HEK293 (cell line): ENCODE results near the gene PROX1.

Source experiments
- CTCF ChIA-PET: fragments of 350-600 bp; formaldehyde crosslinking; extraction: SDS; loops from one replicate; lab custom pipeline; 2021; ENCODE audit warnings: antibody characterized with exemption; lab: Yijun Ruan, JAX
- POLR2A ChIA-PET: fragments of 300-600 bp; formaldehyde crosslinking; extraction: SDS; loops from one replicate; lab custom pipeline; 2020; ENCODE audit warnings: antibody characterized with exemption, inconsistent platforms; lab: Yijun Ruan, JAX
- H3K27ac ChIP-seq: fragments of 200-500 bp; sonication (Bioruptor generic); 2 replicates; pipeline ENCODE4 v1.5.1; 2014; ENCODE audit warnings: low read depth, low read length, control low read depth, inconsistent platforms; ENCODE audit errors: extremely low read depth
- H3K36me3 ChIP-seq, 2 experiments: fragments of 200-500 bp in 1 of 2; sonication (Bioruptor generic) in 1 of 2; 1 replicate in 1 of 2; 2 replicates in 1 of 2; pipeline ENCODE4 v1.5.1; 2014 to 2017; ENCODE audit warnings: inconsistent platforms in 2 of 2, low read length in 2 of 2; ENCODE audit not compliant: control insufficient read depth in 2 of 2, insufficient read depth in 1 of 2
- H3K4me1 ChIP-seq: fragments of 200-500 bp; sonication (Bioruptor generic); 2 replicates; pipeline ENCODE4 v1.5.1; 2014; ENCODE audit warnings: mild to moderate bottlenecking, low read length, inconsistent platforms; ENCODE audit not compliant: control insufficient read depth, insufficient read depth
- H3K4me3 ChIP-seq: 2 replicates; pipeline ENCODE4 v1.5.1; 2011; ENCODE audit warnings: low read depth, mild to moderate bottlenecking, control low read depth, low read length, moderate library complexity
- H3K9me3 ChIP-seq: fragments of 200-500 bp; sonication (Bioruptor generic); 2 replicates; pipeline ENCODE4 v1.5.1; 2014; ENCODE audit warnings: low read depth, low read length, inconsistent platforms; ENCODE audit not compliant: control insufficient read depth, insufficient read depth
- SETDB1 ChIP-seq: IDR thresholded peaks from one replicate; pipeline ENCODE4 v1.6.1; 2017; ENCODE audit warnings: mild to moderate bottlenecking, low read length, moderate library complexity, mixed read lengths; ENCODE audit not compliant: insufficient read length
- ZBTB6 ChIP-seq: fragments of 450-650 bp; formaldehyde crosslinking; IDR thresholded peaks from 2 replicates; pipeline ENCODE4 v1.5.1; 2017; ENCODE audit warnings: missing biosample characterization, missing genetic modification characterization
- ZNF138 ChIP-seq: fragments of 450-650 bp; formaldehyde crosslinking; IDR thresholded peaks from 2 replicates; pipeline ENCODE4 v1.5.1; 2016; ENCODE audit warnings: missing biosample characterization, missing genetic modification characterization, borderline replicate concordance
- ZNF18 ChIP-seq: fragments of 450-650 bp; formaldehyde crosslinking; IDR thresholded peaks from 2 replicates; pipeline ENCODE4 v1.5.1; 2016; ENCODE audit warnings: missing biosample characterization, missing genetic modification characterization
- ZNF426 ChIP-seq: fragments of 450-650 bp; formaldehyde crosslinking; IDR thresholded peaks from 2 replicates; pipeline ENCODE4 v1.5.1; 2017; ENCODE audit warnings: missing biosample characterization, missing genetic modification characterization, mild to moderate bottlenecking, inconsistent platforms, moderate library complexity
- ZNF473 ChIP-seq: fragments of 450-650 bp; formaldehyde crosslinking; IDR thresholded peaks from 2 replicates; pipeline ENCODE4 v1.5.1; 2017; ENCODE audit warnings: missing biosample characterization, missing genetic modification characterization
- ZNF707 ChIP-seq: fragments of 450-650 bp; formaldehyde crosslinking; IDR thresholded peaks from 2 replicates; pipeline ENCODE4 v1.5.1; 2016; ENCODE audit warnings: missing biosample characterization, missing genetic modification characterization
- ZNF792 ChIP-seq: fragments of 450-650 bp; formaldehyde crosslinking; IDR thresholded peaks from 2 replicates; pipeline ENCODE4 v1.5.1; 2016; ENCODE audit warnings: missing biosample characterization, missing genetic modification characterization
- TF ChIP-seq, protein P1 (sequence below): fragments of 450-650 bp; formaldehyde crosslinking; IDR thresholded peaks from 2 replicates; pipeline ENCODE4 v1.5.1; 2017; ENCODE audit warnings: missing biosample characterization, missing genetic modification characterization
- TF ChIP-seq, protein P2 (sequence below): fragments of 450-650 bp; formaldehyde crosslinking; IDR thresholded peaks from 2 replicates; pipeline ENCODE4 v1.5.1; 2016; ENCODE audit warnings: missing biosample characterization, missing genetic modification characterization
- TF ChIP-seq, protein P3 (sequence below): fragments of 450-650 bp; formaldehyde crosslinking; IDR thresholded peaks from 2 replicates; pipeline ENCODE4 v1.5.1; 2016; ENCODE audit warnings: missing biosample characterization, missing genetic modification characterization

PROX1 gene

GRCh38 chr1:213989002-213989855, 1.5 kb downstream of the PROX1 start (continued):
- TF ChIP-seq, protein P1, sequence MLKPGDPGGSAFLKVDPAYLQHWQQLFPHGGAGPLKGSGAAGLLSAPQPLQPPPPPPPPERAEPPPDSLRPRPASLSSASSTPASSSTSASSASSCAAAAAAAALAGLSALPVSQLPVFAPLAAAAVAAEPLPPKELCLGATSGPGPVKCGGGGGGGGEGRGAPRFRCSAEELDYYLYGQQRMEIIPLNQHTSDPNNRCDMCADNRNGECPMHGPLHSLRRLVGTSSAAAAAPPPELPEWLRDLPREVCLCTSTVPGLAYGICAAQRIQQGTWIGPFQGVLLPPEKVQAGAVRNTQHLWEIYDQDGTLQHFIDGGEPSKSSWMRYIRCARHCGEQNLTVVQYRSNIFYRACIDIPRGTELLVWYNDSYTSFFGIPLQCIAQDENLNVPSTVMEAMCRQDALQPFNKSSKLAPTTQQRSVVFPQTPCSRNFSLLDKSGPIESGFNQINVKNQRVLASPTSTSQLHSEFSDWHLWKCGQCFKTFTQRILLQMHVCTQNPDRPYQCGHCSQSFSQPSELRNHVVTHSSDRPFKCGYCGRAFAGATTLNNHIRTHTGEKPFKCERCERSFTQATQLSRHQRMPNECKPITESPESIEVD (tag by site-specific recombination): no peak
- TF ChIP-seq, all 188 proteins: peak for 36

GRCh38 chr1:213993929-213994328, 6.2 kb downstream of the PROX1 start:
- H3K36me3 ChIP-seq: peaks cover 0 to 21% of the 10 kb centered on the region in 2 experiments; a peak in 1 of 3 replicates

More at GRCh38 chr1:213993929-213994328, 6.2 kb downstream of the PROX1 start:
- ChIA-PET POLR2A (no interaction called here), CTCF (no interaction called here)
- TF ChIP-seq ZNF473 (tag by site-specific recombination): no peak
- TF ChIP-seq, protein P2, sequence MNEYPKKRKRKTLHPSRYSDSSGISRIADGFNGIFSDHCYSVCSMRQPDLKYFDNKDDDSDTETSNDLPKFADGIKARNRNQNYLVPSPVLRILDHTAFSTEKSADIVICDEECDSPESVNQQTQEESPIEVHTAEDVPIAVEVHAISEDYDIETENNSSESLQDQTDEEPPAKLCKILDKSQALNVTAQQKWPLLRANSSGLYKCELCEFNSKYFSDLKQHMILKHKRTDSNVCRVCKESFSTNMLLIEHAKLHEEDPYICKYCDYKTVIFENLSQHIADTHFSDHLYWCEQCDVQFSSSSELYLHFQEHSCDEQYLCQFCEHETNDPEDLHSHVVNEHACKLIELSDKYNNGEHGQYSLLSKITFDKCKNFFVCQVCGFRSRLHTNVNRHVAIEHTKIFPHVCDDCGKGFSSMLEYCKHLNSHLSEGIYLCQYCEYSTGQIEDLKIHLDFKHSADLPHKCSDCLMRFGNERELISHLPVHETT: no peak
- no peak for TF ChIP-seq SETDB1
- TF ChIP-seq ZNF138: no peak
- no peak for TF ChIP-seq ZNF707 (tag by site-specific recombination)
- no peak for TF ChIP-seq ZBTB6 (tag by site-specific recombination)
- TF ChIP-seq, protein P3, sequence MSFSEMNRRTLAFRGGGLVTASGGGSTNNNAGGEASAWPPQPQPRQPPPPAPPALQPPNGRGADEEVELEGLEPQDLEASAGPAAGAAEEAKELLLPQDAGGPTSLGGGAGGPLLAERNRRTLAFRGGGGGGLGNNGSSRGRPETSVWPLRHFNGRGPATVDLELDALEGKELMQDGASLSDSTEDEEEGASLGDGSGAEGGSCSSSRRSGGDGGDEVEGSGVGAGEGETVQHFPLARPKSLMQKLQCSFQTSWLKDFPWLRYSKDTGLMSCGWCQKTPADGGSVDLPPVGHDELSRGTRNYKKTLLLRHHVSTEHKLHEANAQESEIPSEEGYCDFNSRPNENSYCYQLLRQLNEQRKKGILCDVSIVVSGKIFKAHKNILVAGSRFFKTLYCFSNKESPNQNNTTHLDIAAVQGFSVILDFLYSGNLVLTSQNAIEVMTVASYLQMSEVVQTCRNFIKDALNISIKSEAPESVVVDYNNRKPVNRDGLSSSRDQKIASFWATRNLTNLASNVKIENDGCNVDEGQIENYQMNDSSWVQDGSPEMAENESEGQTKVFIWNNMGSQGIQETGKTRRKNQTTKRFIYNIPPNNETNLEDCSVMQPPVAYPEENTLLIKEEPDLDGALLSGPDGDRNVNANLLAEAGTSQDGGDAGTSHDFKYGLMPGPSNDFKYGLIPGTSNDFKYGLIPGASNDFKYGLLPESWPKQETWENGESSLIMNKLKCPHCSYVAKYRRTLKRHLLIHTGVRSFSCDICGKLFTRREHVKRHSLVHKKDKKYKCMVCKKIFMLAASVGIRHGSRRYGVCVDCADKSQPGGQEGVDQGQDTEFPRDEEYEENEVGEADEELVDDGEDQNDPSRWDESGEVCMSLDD (tag by site-specific recombination): no peak
- TF ChIP-seq ZNF792 (tag by site-specific recombination): no peak
- TF ChIP-seq ZNF18 (tag by site-specific recombination): no peak
- TF ChIP-seq ZNF426 (tag by site-specific recombination): no peak
- Histone ChIP-seq H3K4me1 (peaks cover 12% of the 10 kb centered on the region; the same call in 1 of the 2 replicates), H3K27ac (no peak overlapping the region), H3K9me3 (no peaks in the 10 kb centered on the region), H3K4me3 (no peak overlapping the region)
